HepG2 (cell line): ENCODE data around the gene SIGLEC8. TPM values are rescaled to one million over a fixed set of nuclear protein-coding genes. Genes with fewer than 3 reads are reported as not detected.

ENCODE experiments used
- ATAC-seq: fragments of 200-7000 bp; cut with Tn5 transposase; 3 replicates; pipeline ENCODE4 v1.9.1; 2020; ENCODE audit warnings: mild to moderate bottlenecking, moderate library complexity
- BruUV-seq: library from RNA; stranded (reverse); fragments of 400-500 nt; replicated peaks from 2 replicates; lab custom pipeline; 2021; lab: Mats Ljungman, UMichigan
- CTCF ChIA-PET: fragments of 300-600 bp; formaldehyde crosslinking; extraction: SDS; loops from one replicate; lab custom pipeline; 2021; ENCODE audit warnings: low total read pairs, inconsistent platforms, low intra/inter-chr PET ratio; lab: Yijun Ruan, JAX
- POLR2A ChIA-PET: fragments of 350-600 bp; sonication (Branson Sonifier 250); formaldehyde crosslinking; loops from one replicate; lab custom pipeline; 2020; ENCODE audit warnings: antibody characterized with exemption, inconsistent platforms; lab: Yijun Ruan, JAX
- DNase-seq: peaks from one replicate; pipeline ENCODE4 v3.0.0-alpha.2; 2015; ENCODE audit warnings: low spot score
- FAIRE-seq: peaks from 3 replicates; lab custom pipeline; 2011; peaks lifted over from hg19 to GRCh38; lab: Jason Lieb, UNC
- H2AFZ ChIP-seq: one replicate; pipeline ENCODE4 v1.6.1; 2011; ENCODE audit warnings: low read length, inconsistent platforms
- H3K27ac ChIP-seq: fragments of 300-600 bp; 3 replicates; pipeline ENCODE4 v1.8.0; 2011; ENCODE audit warnings: mixed run types, mild to moderate bottlenecking, mixed read lengths, low read length, inconsistent platforms; ENCODE audit not compliant: insufficient read depth; ENCODE audit errors: extremely low read length
- H3K27me3 ChIP-seq, 2 experiments: fragments of 200-600 bp in 1 of 2; 2 replicates in 1 of 2; 3 replicates in 1 of 2; pipeline versions ENCODE4 v1.6.0 to v1.8.0; 2011; ENCODE audit warnings: low read length in 2 of 2, mild to moderate bottlenecking in 2 of 2, moderate library complexity in 2 of 2, inconsistent platforms in 1 of 2; ENCODE audit not compliant: insufficient read depth in 2 of 2, control insufficient read depth in 1 of 2
- H3K36me3 ChIP-seq, 2 experiments: fragments of 200-600 bp in 1 of 2; replicated peaks in 1 of 2; 2 replicates in 1 of 2; 3 replicates in 1 of 2; pipeline versions ENCODE4 v1.5.1 to v1.8.0; 2011; ENCODE audit warnings: low read length in 2 of 2, inconsistent platforms in 1 of 2; ENCODE audit not compliant: insufficient read depth in 2 of 2, control insufficient read depth in 1 of 2
- H3K4me1 ChIP-seq: 2 replicates; pipeline ENCODE4 v1.5.1; 2012; ENCODE audit warnings: low read length, inconsistent platforms; ENCODE audit not compliant: insufficient read depth
- H3K4me2 ChIP-seq: 2 replicates; pipeline ENCODE4 v1.6.0; 2011; ENCODE audit warnings: low read depth, low read length, inconsistent platforms
- H3K4me3 ChIP-seq, 3 experiments: fragments of 200-600 bp in 1 of 3; sonication (generic), shearing (Covaris generic) in 1 of 3; replicated peaks in 1 of 3; 2 replicates each; pipeline ENCODE4 v1.5.1; 2011 to 2016; ENCODE audit warnings: low read length in 3 of 3, inconsistent platforms in 2 of 3, low read depth in 2 of 3, mild to moderate bottlenecking in 2 of 3, control low read depth in 1 of 3, mixed read lengths in 1 of 3; ENCODE audit not compliant: insufficient read depth in 1 of 3
- H3K79me2 ChIP-seq: one replicate; pipeline ENCODE4 v1.6.1; 2011; ENCODE audit warnings: low read length, inconsistent platforms; ENCODE audit not compliant: insufficient read depth
- H3K9ac ChIP-seq: 2 replicates; pipeline ENCODE4 v1.6.0; 2011; ENCODE audit warnings: mild to moderate bottlenecking, low read depth, low read length, inconsistent platforms; ENCODE audit not compliant: insufficient read depth
- H3K9me3 ChIP-seq: 2 replicates; pipeline ENCODE4 v1.5.1; 2012; ENCODE audit warnings: mild to moderate bottlenecking, low read length
- H4K20me1 ChIP-seq: 2 replicates; pipeline ENCODE4 v1.6.0; 2011; ENCODE audit warnings: inconsistent platforms, mild to moderate bottlenecking, low read length, moderate library complexity; ENCODE audit not compliant: insufficient read depth
- ATF1 ChIP-seq: IDR thresholded peaks from 2 replicates; pipeline ENCODE4 v1.6.1; 2016; ENCODE audit warnings: mild to moderate bottlenecking, control low read depth
- HDAC2 ChIP-seq: sonication (generic); formaldehyde crosslinking; IDR thresholded peaks from 2 replicates; pipeline ENCODE4 v1.4.0; 2020; ENCODE audit warnings: missing genetic modification reagents
- MAZ ChIP-seq, 2 experiments: sonication (generic) in 1 of 2; formaldehyde crosslinking in 1 of 2; IDR thresholded peaks; 2 replicates each; pipeline versions ENCODE4 v1.5.0 to v1.6.1; 2012 to 2020; ENCODE audit warnings: low read depth in 2 of 2, mild to moderate bottlenecking in 2 of 2, borderline replicate concordance in 1 of 2, improper control_type of control experiment in 1 of 2, low read length in 1 of 2, missing genetic modification reagents in 1 of 2, moderate library complexity in 1 of 2
- PTBP1 ChIP-seq: fragments of 200-400 bp; formaldehyde crosslinking; IDR thresholded peaks from 2 replicates; pipeline ENCODE4 v1.6.1; 2018; ENCODE audit warnings: low read length, low read depth; ENCODE audit not compliant: poor library complexity, severe bottlenecking
- RAD51 ChIP-seq: fragments of 450-650 bp; IDR thresholded peaks from 2 replicates; pipeline ENCODE4 v1.6.1; 2016; ENCODE audit warnings: borderline replicate concordance
- SIN3B ChIP-seq: fragments of 150-350 bp; IDR thresholded peaks from 2 replicates; pipeline ENCODE4 v1.6.1; 2014; ENCODE audit warnings: low read length
- SNRNP70 ChIP-seq: fragments of 200-400 bp; formaldehyde crosslinking; IDR thresholded peaks from 2 replicates; pipeline ENCODE4 v1.6.1; 2017; ENCODE audit warnings: mild to moderate bottlenecking, low read depth, low read length, moderate library complexity
- TEAD2 ChIP-seq: sonication (generic); formaldehyde crosslinking; IDR thresholded peaks from 2 replicates; pipeline ENCODE4 v1.9.0; 2021; ENCODE audit warnings: missing genetic modification reagents
- THYN1 ChIP-seq: sonication (generic); formaldehyde crosslinking; IDR thresholded peaks from 2 replicates; pipeline ENCODE4 v1.8.1; 2023; ENCODE audit warnings: low read depth, mild to moderate bottlenecking, moderate library complexity, missing genetic modification reagents, borderline replicate concordance
- ZFAT ChIP-seq: sonication (generic); formaldehyde crosslinking; conservative IDR thresholded peaks from 2 replicates; pipeline ENCODE4 v1.8.1; 2023; ENCODE audit warnings: missing genetic modification reagents, inconsistent platforms
- ZFP1 ChIP-seq: IDR thresholded peaks from 2 replicates; pipeline ENCODE4 v1.6.1; 2016
- ZFY ChIP-seq: sonication (generic); formaldehyde crosslinking; IDR thresholded peaks from 2 replicates; pipeline ENCODE4 v1.4.0; 2020; ENCODE audit warnings: missing genetic modification reagents
- ZNF501 ChIP-seq: sonication (generic); formaldehyde crosslinking; IDR thresholded peaks from 2 replicates; pipeline ENCODE4 v1.5.1; 2020; ENCODE audit warnings: mild to moderate bottlenecking, moderate library complexity, missing genetic modification reagents
- ZNF589 ChIP-seq: sonication (generic); formaldehyde crosslinking; conservative IDR thresholded peaks from 2 replicates; pipeline ENCODE4 v1.8.0; 2022; ENCODE audit warnings: mild to moderate bottlenecking, moderate library complexity, missing genetic modification reagents
- ZNF644 ChIP-seq: IDR thresholded peaks from 2 replicates; pipeline ENCODE4 v1.6.1; 2016; ENCODE audit warnings: low read depth
- ZNF850 ChIP-seq: sonication (generic); formaldehyde crosslinking; conservative IDR thresholded peaks from 2 replicates; pipeline ENCODE4 v1.9.0; 2021; ENCODE audit warnings: mild to moderate bottlenecking, missing genetic modification reagents
- WGBS: methylation state at CpG from one replicate; pipeline ENCODE4 v1.1.6; 2017; ENCODE audit warnings: low lambda C conversion rate; 5-methylcytosine and 5-hydroxymethylcytosine counted together
- in situ Hi-C: cut with HindIII; loops from 2 replicates; pipeline ENCODE4 v1.10.0; 2017; ENCODE audit warnings: low pct_unique_long_range_greater_than_20kb; ENCODE audit not compliant: extremely low pct_ligation_motif_present
- intact Hi-C: fragments of 100-400 bp; cut with micrococcal nuclease; formaldehyde crosslinking; loops from one replicate; pipeline ENCODE4 v1.10.0; 2022; ENCODE audit not compliant: unreplicated experiment
- polyA plus RNA-seq, 8 experiments: library from polyadenylated mRNA; depleted of rRNA in 3 of 8; stranded (reverse) in 7 of 8; unstranded in 1 of 8; fragments of >200 nt; fragmentation: Illumina TruSeq in 4 of 8; extraction: Trizol in 4 of 8; gene quantifications; 2 replicates each; pipeline versions ENCODE4 v1.2.1 to v1.2.3, GENCODE V29; 2011 to 2016; ENCODE audit warnings: low read depth in 4 of 8, missing spikeins in 1 of 8, mixed read lengths in 1 of 8; ENCODE audit not compliant: insufficient read depth in 1 of 8
- total RNA-seq, 5 experiments: library from RNA; depleted of rRNA; stranded (reverse); fragments of >200 nt; fragmentation: Illumina TruSeq; extraction: Trizol; gene quantifications; 2 replicates each; pipeline ENCODE4 v1.2.3, GENCODE V29; 2016; ENCODE audit warnings: low read depth in 1 of 5

SIGLEC8 gene
- total and polyA plus RNA-seq, 2 of the 13 experiments (the other 11 are each of a cell fraction or from before 2014, with no cell fraction given), result not detected

DNA sequence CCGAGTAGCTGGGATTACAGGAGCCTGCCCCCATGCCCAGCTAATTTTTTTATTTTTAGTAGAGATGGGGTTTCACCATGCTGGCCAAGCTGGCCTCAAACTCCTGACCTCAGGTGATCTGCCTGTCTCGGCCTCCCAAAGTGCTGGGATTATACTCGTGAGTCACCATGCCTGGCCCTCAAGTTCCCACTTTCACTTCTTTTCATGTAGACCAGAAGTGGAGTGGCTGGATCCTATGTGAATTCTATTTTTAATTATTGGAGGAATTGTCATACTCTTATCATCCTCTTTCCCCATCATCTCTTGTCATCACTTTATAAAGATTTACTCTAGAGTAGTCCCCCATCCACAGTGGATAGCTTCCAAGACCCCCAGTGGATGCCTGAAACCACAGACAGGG lies 28.0 kb downstream of the SIGLEC8 start (continued):
- TF ChIP-seq ZNF501 (CRISPR knock-in tag), result no peak
- TF ChIP-seq TEAD2, result no peak

DNA sequence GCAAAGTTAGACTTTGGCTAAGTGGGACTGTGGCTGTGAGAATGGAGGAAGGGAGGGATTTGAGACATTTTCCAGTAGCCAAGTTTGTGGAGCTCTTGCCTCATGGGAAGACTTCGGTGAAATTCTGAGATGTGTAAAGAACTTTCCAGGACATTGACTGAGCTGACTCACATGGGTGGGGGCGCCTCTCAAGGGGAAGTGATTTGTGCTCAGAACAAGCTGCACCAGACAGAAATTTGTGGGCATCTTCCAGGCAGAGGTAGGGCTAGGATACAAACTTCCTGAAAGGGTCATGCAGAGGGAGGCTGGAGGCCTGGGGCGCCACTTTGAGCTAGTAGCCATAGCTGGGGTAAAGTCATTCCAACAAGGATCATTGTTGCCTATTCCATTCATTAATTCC lies 31.1 kb downstream of the SIGLEC8 start:
- in situ Hi-C loops (no loop called here), intact Hi-C loops (loop anchor here (5.0 kb wide), 1 partner anchor 230 kb away; no protein-coding TSS in a partner anchor)
- Histone ChIP-seq H3K36me3 (no peaks in the 10 kb centered on the region), H3K4me2 (no peak overlapping the region), H3K27ac (no peak overlapping the region), H4K20me1 (no peaks in the 10 kb centered on the region), H2AFZ (no peak overlapping the region), H3K4me3 (no peak overlapping the region), H3K9ac (no peak overlapping the region), H3K27me3 (no peaks in the 10 kb centered on the region; a peak in 2 of 5 replicates), H3K4me1 (no peaks in the 10 kb centered on the region), H3K9me3 (no peaks in the 10 kb centered on the region), H3K79me2 (no peaks in the 10 kb centered on the region)
- no peak for ATAC-seq
- WGBS, result 4% methylated on average over 3 of the region's 3 CpGs
- POLR2A ChIA-PET, result no interaction called here
- TF ChIP-seq SNRNP70 (no peak), PTBP1 (no peak), THYN1 (CRISPR knock-in tag) (no peak), ZNF850 (no peak), MAZ (IDR thresholded peaks at IDR 0.05; ENCODE audit: borderline replicate concordance, low read depth, low read length) (no peak), MAZ (CRISPR knock-in tag; IDR thresholded peaks at IDR 0.05; ENCODE audit: low read depth) (no peak), ZNF589 (CRISPR knock-in tag) (no peak), RAD51 (no peak), ZFAT (CRISPR knock-in tag) (no peak), SIN3B (no peak), HDAC2 (CRISPR knock-in tag) (no peak), ATF1 (CRISPR knock-in tag) (no peak), ZFY (CRISPR knock-in tag) (no peak), ZNF644 (CRISPR knock-in tag) (no peak), ZFP1 (CRISPR knock-in tag) (no peak)
- no TSS peak for BruUV-seq
- CTCF ChIA-PET, result no interaction called here
- FAIRE-seq, result no peak
- no peak for DNase-seq
